Measurements from ENCODE around the gene GALM. TPM values are rescaled to one million over a fixed set of nuclear protein-coding genes. Genes with fewer than 3 reads are reported as not detected.

GALM gene
- polyA plus RNA-seq, 2 of the 4 experiments (the other 2 are of a cell fraction), result 33.4 to 34.2 TPM

DNA sequence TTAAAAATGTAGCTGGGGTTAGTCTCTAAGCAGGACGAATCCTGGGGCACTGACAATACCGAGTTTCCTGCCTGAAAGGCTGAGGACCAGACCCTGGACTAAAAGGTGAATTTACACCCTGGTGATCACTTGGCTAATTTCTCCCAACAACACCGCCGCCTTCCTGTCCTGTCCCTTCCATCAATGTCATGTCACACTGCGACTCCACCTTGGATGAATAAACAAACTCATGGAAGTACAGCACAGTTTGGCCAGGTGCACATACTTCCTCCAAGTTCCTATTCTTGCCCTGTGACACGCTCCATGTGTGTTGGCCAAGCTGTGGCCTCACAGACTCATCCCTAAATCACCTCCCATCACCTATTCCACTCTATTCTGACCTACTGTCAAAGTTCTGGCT is 15.9 kb upstream of the GALM start:
- no peak; a peak in 1 of 6 replicates for ATAC-seq
- POLR2A ChIA-PET, result interaction anchor here (0.8 kb wide), 1 partner anchor 101 kb away, joined by 3 read pairs; the partner anchor contains the start of gene SRSF7
- H3K9me3 ChIP-seq, result no peaks in the 10 kb centered on the region
- H3K4me1 ChIP-seq, result no peaks in the 10 kb centered on the region
- WGBS (ENCODE audit: missing lambda C conversion rate), result 74% methylated on average over 6 of the region's 6 CpGs
- TF ChIP-seq CEBPB (IDR thresholded peaks at IDR 0.05), result no peak
- TF ChIP-seq EP300 (IDR thresholded peaks at IDR 0.05), result no peak
- TF ChIP-seq, protein P1, sequence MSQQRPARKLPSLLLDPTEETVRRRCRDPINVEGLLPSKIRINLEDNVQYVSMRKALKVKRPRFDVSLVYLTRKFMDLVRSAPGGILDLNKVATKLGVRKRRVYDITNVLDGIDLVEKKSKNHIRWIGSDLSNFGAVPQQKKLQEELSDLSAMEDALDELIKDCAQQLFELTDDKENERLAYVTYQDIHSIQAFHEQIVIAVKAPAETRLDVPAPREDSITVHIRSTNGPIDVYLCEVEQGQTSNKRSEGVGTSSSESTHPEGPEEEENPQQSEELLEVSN (IDR thresholded peaks at IDR 0.05; ENCODE audit: borderline replicate concordance, low read depth), result no peak
- TF ChIP-seq FOSL2 (IDR thresholded peaks at IDR 0.05), result no peak
- no peak for TF ChIP-seq FOSL2 (CRISPR knock-in tag; IDR thresholded peaks at IDR 0.05)
- TF ChIP-seq, protein P2, sequence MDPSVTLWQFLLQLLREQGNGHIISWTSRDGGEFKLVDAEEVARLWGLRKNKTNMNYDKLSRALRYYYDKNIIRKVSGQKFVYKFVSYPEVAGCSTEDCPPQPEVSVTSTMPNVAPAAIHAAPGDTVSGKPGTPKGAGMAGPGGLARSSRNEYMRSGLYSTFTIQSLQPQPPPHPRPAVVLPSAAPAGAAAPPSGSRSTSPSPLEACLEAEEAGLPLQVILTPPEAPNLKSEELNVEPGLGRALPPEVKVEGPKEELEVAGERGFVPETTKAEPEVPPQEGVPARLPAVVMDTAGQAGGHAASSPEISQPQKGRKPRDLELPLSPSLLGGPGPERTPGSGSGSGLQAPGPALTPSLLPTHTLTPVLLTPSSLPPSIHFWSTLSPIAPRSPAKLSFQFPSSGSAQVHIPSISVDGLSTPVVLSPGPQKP (IDR thresholded peaks at IDR 0.05; ENCODE audit: low read depth, low read length), result no peak
- no peak for TF ChIP-seq NFE2L2 (conservative IDR thresholded peaks at IDR 0.05; ENCODE audit: low read length)
- TF ChIP-seq HOXB5 (CRISPR knock-in tag; IDR thresholded peaks at IDR 0.05), result no peak
- TF ChIP-seq, protein P3, sequence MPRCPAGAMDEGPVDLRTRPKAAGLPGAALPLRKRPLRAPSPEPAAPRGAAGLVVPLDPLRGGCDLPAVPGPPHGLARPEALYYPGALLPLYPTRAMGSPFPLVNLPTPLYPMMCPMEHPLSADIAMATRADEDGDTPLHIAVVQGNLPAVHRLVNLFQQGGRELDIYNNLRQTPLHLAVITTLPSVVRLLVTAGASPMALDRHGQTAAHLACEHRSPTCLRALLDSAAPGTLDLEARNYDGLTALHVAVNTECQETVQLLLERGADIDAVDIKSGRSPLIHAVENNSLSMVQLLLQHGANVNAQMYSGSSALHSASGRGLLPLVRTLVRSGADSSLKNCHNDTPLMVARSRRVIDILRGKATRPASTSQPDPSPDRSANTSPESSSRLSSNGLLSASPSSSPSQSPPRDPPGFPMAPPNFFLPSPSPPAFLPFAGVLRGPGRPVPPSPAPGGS (IDR thresholded peaks at IDR 0.05), result no peak
- no peak for TF ChIP-seq ZSCAN20 (CRISPR knock-in tag; IDR thresholded peaks at IDR 0.05)
- no peak for TF ChIP-seq SMC3 (IDR thresholded peaks at IDR 0.05)
- no peak for TF ChIP-seq ZC3H11A (IDR thresholded peaks at IDR 0.05)
- TF ChIP-seq ZNF302 (CRISPR knock-in tag; IDR thresholded peaks at IDR 0.05), result no peak
- TF ChIP-seq KDM1A (IDR thresholded peaks at IDR 0.05; ENCODE audit: low read depth), result no peak
- TF ChIP-seq JUN (IDR thresholded peaks at IDR 0.05), result no peak
- TF ChIP-seq TP53 (CRISPR knock-in tag; IDR thresholded peaks at IDR 0.05), result no peak
- TF ChIP-seq, protein P4, sequence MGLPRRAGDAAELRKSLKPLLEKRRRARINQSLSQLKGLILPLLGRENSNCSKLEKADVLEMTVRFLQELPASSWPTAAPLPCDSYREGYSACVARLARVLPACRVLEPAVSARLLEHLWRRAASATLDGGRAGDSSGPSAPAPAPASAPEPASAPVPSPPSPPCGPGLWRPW (IDR thresholded peaks at IDR 0.05), result no peak
- TF ChIP-seq CBX8 (IDR thresholded peaks at IDR 0.05), result no peak
- no peak for TF ChIP-seq HDAC2 (IDR thresholded peaks at IDR 0.05)
- CTCF ChIA-PET, result interaction anchor here (1.7 to 1.9 kb wide), 2 partner anchors 9 to 68 kb away, joined by 4 read pairs; no protein-coding TSS in a partner anchor
- H3K4me3 ChIP-seq, result no peak overlapping the region
- no peak overlapping the region for H3K27ac ChIP-seq
- H3K4me2 ChIP-seq, result no peak overlapping the region
- no peak for FAIRE-seq
- DNase-seq (ENCODE audit: low read depth in 1 of 2, low spot score in 1 of 2), result no peak

DNA sequence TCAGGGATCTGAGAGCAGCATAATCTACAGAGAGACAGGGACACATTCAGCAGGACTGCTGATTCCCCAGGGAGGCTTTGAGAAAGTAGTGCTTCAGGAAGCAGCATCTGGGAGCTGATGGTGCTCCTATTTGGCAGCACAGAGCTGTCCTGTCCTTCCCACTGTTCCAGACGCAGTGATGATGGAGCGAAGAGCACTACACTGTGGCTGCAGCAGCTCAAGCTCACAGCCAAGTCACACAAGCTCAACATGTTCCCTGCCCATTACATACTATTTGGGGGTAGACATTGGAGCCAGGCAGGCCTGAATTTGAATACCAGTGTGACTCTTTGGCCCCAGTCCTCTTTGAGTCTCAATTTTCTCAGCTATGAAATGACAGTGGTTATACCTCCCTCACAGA is 15.2 kb upstream of the GALM start:
- Histone ChIP-seq H3K4me1 (no peaks in the 10 kb centered on the region), H3K9me3 (no peaks in the 10 kb centered on the region), H3K4me3 (no peak overlapping the region), H3K4me2 (no peak overlapping the region), H3K27ac (no peak overlapping the region)
- ChIA-PET CTCF (interaction anchor here (0.7 kb wide), 1 partner anchor 9 kb away, joined by 3 read pairs; no protein-coding TSS in a partner anchor), POLR2A (interaction anchor here (0.8 kb wide), 1 partner anchor 101 kb away, joined by 3 read pairs; the partner anchor contains the start of gene SRSF7)
- no peak for DNase-seq (ENCODE audit: low read depth in 1 of 2, low spot score in 1 of 2)
- peak in 1 of 2 experiments; percentile 13; a peak in 2 of 6 replicates for ATAC-seq
- no peak for FAIRE-seq
- TF ChIP-seq RCOR1 (IDR thresholded peaks at IDR 0.05; ENCODE audit: low read depth, low read length) (no peak), KDM5A (IDR thresholded peaks at IDR 0.05) (no peak)
- WGBS (ENCODE audit: missing lambda C conversion rate), result 90% methylated on average over 2 of the region's 2 CpGs
